GM12878 (cell line): Measurements from ENCODE around the gene DOCK7. TPM values are rescaled to one million over a fixed set of nuclear protein-coding genes. Genes with fewer than 3 reads are reported as not detected.

Experiments
- ATAC-seq: fragments of 200-7000 bp; cut with Tn5 transposase; 3 replicates; pipeline ENCODE4 v1.9.1; 2020; ENCODE audit warnings: mild to moderate bottlenecking, moderate library complexity
- BruUV-seq: library from RNA; stranded (reverse); fragments of 400-500 nt; replicated peaks from 2 replicates; lab custom pipeline; 2021; lab: Mats Ljungman, UMichigan
- CTCF ChIA-PET: fragments of 300-600 bp; sonication (Branson Sonifier 250); formaldehyde crosslinking; extraction: SDS; loops from one replicate; lab custom pipeline; 2021; ENCODE audit warnings: inconsistent platforms; lab: Yijun Ruan, JAX
- POLR2A ChIA-PET: fragments of 350-600 bp; formaldehyde crosslinking; extraction: SDS; loops from one replicate; lab custom pipeline; 2021; ENCODE audit warnings: inconsistent platforms; lab: Charles Lee
- RAD21 ChIA-PET: fragments of 300-600 bp; sonication (Branson Sonifier 250); formaldehyde crosslinking; loops from one replicate; lab custom pipeline; 2023; ENCODE audit warnings: antibody characterized with exemption; ENCODE audit not compliant: unreplicated experiment; lab: Charles Lee
- SMC1A ChIA-PET: fragments of 300-600 bp; sonication (Branson Sonifier 250); formaldehyde crosslinking; loops from one replicate; lab custom pipeline; 2023; ENCODE audit not compliant: unreplicated experiment, uncharacterized antibody; lab: Charles Lee
- DNase-seq: peaks from one replicate; pipeline ENCODE4 v3.0.0-alpha.2; 2011; ENCODE audit warnings: low read depth, low spot score
- FAIRE-seq: peaks from 3 replicates; lab custom pipeline; 2011; peaks lifted over from hg19 to GRCh38; lab: Jason Lieb, UNC
- H2AFZ ChIP-seq: 2 replicates; pipeline ENCODE4 v1.6.0; 2011; ENCODE audit warnings: low read depth, low read length, control low read depth; ENCODE audit not compliant: control insufficient read depth
- H3K27ac ChIP-seq: 2 replicates; pipeline ENCODE4 v1.5.1; 2011; ENCODE audit warnings: control low read depth; ENCODE audit not compliant: control insufficient read depth, insufficient read depth
- H3K27me3 ChIP-seq, 2 experiments: replicated peaks in 1 of 2; 2 replicates each; pipeline versions ENCODE4 v1.6.0 to v1.6.1; 2011; ENCODE audit warnings: low read length in 1 of 2; ENCODE audit not compliant: control insufficient read depth in 2 of 2, insufficient read depth in 2 of 2
- H3K36me3 ChIP-seq, 2 experiments: 2 replicates each; pipeline ENCODE4 v1.5.1; 2011; ENCODE audit warnings: low read length in 1 of 2; ENCODE audit not compliant: control insufficient read depth in 2 of 2, insufficient read depth in 2 of 2
- H3K4me1 ChIP-seq: 2 replicates; pipeline ENCODE4 v1.6.1; 2011; ENCODE audit warnings: mild to moderate bottlenecking, low read length, moderate library complexity, mixed read lengths; ENCODE audit not compliant: control insufficient read depth, insufficient read depth
- H3K4me2 ChIP-seq: 2 replicates; pipeline ENCODE4 v1.6.0; 2011; ENCODE audit warnings: control low read depth; ENCODE audit not compliant: control insufficient read depth, insufficient read depth
- H3K4me3 ChIP-seq: fragments of 200-600 bp; sonication (generic); 2 replicates; pipeline ENCODE4 v1.5.1; 2016
- H3K79me2 ChIP-seq: 2 replicates; pipeline ENCODE4 v1.6.0; 2011; ENCODE audit warnings: low read length; ENCODE audit not compliant: control insufficient read depth, insufficient read depth
- H3K9ac ChIP-seq: 2 replicates; pipeline ENCODE4 v1.8.0; 2011; ENCODE audit warnings: low read length, control low read depth, mixed read lengths; ENCODE audit not compliant: control insufficient read depth, insufficient read depth
- H3K9me3 ChIP-seq: replicated peaks from 3 replicates; pipeline ENCODE4 v1.5.1; 2011; ENCODE audit warnings: mild to moderate bottlenecking, low read length; ENCODE audit not compliant: control insufficient read depth, insufficient read depth
- H4K20me1 ChIP-seq: 2 replicates; pipeline ENCODE4 v1.6.0; 2011; ENCODE audit not compliant: control insufficient read depth, insufficient read depth
- CREM ChIP-seq: IDR thresholded peaks from 2 replicates; pipeline ENCODE4 v1.6.1; 2014; ENCODE audit warnings: antibody characterized with exemption, low read depth
- FOS ChIP-seq: IDR thresholded peaks from 3 replicates; pipeline ENCODE4 v1.6.1; 2011; ENCODE audit warnings: borderline replicate concordance; ENCODE audit not compliant: insufficient read length; ENCODE audit errors: extremely low read depth
- FOXK2 ChIP-seq: fragments of 450-650 bp; IDR thresholded peaks from 2 replicates; pipeline ENCODE4 v1.6.1; 2017; ENCODE audit warnings: mild to moderate bottlenecking, moderate library complexity
- HCFC1 ChIP-seq: fragments of 150-350 bp; IDR thresholded peaks from 2 replicates; pipeline ENCODE4 v1.6.1; 2014; ENCODE audit warnings: low read length
- MEF2B ChIP-seq: fragments of 450-650 bp; IDR thresholded peaks from 2 replicates; pipeline ENCODE4 v1.6.1; 2018; ENCODE audit warnings: mild to moderate bottlenecking, moderate library complexity; ENCODE audit not compliant: partially characterized antibody, poor library complexity, severe bottlenecking
- RELB ChIP-seq: fragments of 450-650 bp; IDR thresholded peaks from 2 replicates; pipeline ENCODE4 v1.6.1; 2017; ENCODE audit warnings: low read depth, mild to moderate bottlenecking, moderate library complexity
- SIX5 ChIP-seq: IDR thresholded peaks from 2 replicates; pipeline ENCODE4 v1.6.1; 2011; ENCODE audit warnings: mild to moderate bottlenecking, low read depth, low read length, moderate library complexity; ENCODE audit not compliant: severe bottlenecking
- STAT1 ChIP-seq: fragments of 450-650 bp; conservative IDR thresholded peaks from 2 replicates; pipeline ENCODE4 v1.6.1; 2014; ENCODE audit warnings: antibody characterized with exemption, mild to moderate bottlenecking
- SUPT20H ChIP-seq: IDR thresholded peaks from 2 replicates; pipeline ENCODE4 v1.6.1; 2011; ENCODE audit warnings: low read depth, mild to moderate bottlenecking, low read length, moderate library complexity, borderline replicate concordance; ENCODE audit not compliant: control insufficient read depth
- TBL1XR1 ChIP-seq: IDR thresholded peaks from 2 replicates; pipeline ENCODE4 v1.6.1; 2012; ENCODE audit warnings: low read depth, low read length, improper control_type of control experiment
- WGBS: methylation state at CpG from one replicate; pipeline ENCODE4 v1.1.6; 2016; ENCODE audit warnings: low lambda C conversion rate; ENCODE audit not compliant: insufficient replicate concordance, insufficient coverage; ENCODE audit errors: missing lambda C conversion rate; 5-methylcytosine and 5-hydroxymethylcytosine counted together
- in situ Hi-C: fragments of 300-500 bp; cut with MboI; formaldehyde crosslinking; loops from 9 replicates; pipeline ENCODE4 v1.14.3; 2018; ENCODE audit warnings: mixed read lengths
- intact Hi-C: fragments of 100-400 bp; cut with micrococcal nuclease; formaldehyde crosslinking; loops from one replicate; pipeline ENCODE4 v1.14.2; 2022; ENCODE audit not compliant: unreplicated experiment
- polyA plus RNA-seq, 11 experiments: library from polyadenylated mRNA; depleted of rRNA in 4 of 11; unstranded in 6 of 11; stranded (reverse) in 5 of 11; fragments of >200 nt; fragmentation: Nextera tagmentation in 4 of 11; fragmentation: Illumina TruSeq in 1 of 11; extraction: Ambion mirVana in 4 of 11; extraction: Trizol in 1 of 11; gene quantifications; 1 replicate in 1 of 11; 2 replicates in 10 of 11; pipeline versions ENCODE4 v1.2.1 to v1.2.3, GENCODE V29; 2011 to 2016; ENCODE audit warnings: inconsistent platforms in 2 of 11, missing spikeins in 2 of 11, low read depth in 1 of 11
- total RNA-seq, 4 experiments: library from RNA; depleted of rRNA in 3 of 4; stranded (reverse); fragments of >200 nt in 3 of 4; fragmentation: Illumina TruSeq in 1 of 4; extraction: Trizol in 1 of 4; gene quantifications; 2 replicates each; pipeline versions ENCODE4 v1.2.1 to v1.2.3, GENCODE V29; 2013 to 2021
- TF ChIP-seq, protein P1 (sequence below): fragments of 450-650 bp; IDR thresholded peaks from 2 replicates; pipeline ENCODE4 v1.6.1; 2017; ENCODE audit warnings: antibody characterized with exemption, mild to moderate bottlenecking, moderate library complexity

The DOCK7 gene
- total and polyA plus RNA-seq, 10 of the 15 experiments (the other 5 are each of a cell fraction or from before 2014, with no cell fraction given): 4.8 to 34.6 (median 26.9) TPM

DNA sequence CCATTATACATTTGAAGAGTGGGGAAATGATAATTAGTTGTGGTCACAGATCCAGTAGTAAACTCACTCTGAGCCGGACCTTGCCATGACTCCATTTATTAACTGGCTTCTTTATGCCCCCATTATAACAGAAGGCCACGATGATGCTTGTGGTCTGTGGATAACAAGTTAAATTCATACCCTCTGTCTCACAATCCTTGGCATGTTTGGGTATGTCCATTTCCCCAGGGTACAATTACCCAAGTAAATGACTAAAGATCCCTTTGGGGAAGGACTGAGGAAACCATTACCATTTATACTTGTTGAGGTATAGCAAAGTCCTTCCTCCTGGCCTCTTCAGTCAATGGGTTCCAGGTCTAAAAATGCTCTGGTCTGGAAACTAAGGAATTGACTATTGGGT, 258.6 kb downstream of the DOCK7 start:
- Histone ChIP-seq H3K27ac (no peak overlapping the region), H3K79me2 (no peaks in the 10 kb centered on the region), H3K9ac (no peak overlapping the region), H3K27me3 (no peaks in the 10 kb centered on the region), H2AFZ (no peak overlapping the region), H3K9me3 (no peaks in the 10 kb centered on the region; the same call in 2 of the 3 replicates), H3K36me3 (no peaks in the 10 kb centered on the region), H3K4me3 (no peak overlapping the region), H3K4me1 (no peaks in the 10 kb centered on the region), H3K4me2 (no peak overlapping the region), H4K20me1 (no peaks in the 10 kb centered on the region)
- BruUV-seq: no TSS peak
- CTCF ChIA-PET: interaction anchor here (0.7 kb wide), 1 partner anchor 10 kb away, joined by 3 read pairs; no protein-coding TSS in a partner anchor
- FAIRE-seq: no peak
- ATAC-seq: no peak
- RAD21 ChIA-PET: no interaction called here
- in situ Hi-C loops (no loop called here), intact Hi-C loops (no loop called here)
- SMC1A ChIA-PET: no interaction called here
- POLR2A ChIA-PET: no interaction called here
- WGBS: 62% methylated on average over 2 of the region's 2 CpGs
- TF ChIP-seq HCFC1 (no peak), SIX5 (no peak), STAT1 (no peak), SUPT20H (no peak), FOS (no peak), TBL1XR1 (no peak), RELB (no peak), CREM (no peak), MEF2B (no peak), FOXK2 (no peak)
- TF ChIP-seq, protein P1, sequence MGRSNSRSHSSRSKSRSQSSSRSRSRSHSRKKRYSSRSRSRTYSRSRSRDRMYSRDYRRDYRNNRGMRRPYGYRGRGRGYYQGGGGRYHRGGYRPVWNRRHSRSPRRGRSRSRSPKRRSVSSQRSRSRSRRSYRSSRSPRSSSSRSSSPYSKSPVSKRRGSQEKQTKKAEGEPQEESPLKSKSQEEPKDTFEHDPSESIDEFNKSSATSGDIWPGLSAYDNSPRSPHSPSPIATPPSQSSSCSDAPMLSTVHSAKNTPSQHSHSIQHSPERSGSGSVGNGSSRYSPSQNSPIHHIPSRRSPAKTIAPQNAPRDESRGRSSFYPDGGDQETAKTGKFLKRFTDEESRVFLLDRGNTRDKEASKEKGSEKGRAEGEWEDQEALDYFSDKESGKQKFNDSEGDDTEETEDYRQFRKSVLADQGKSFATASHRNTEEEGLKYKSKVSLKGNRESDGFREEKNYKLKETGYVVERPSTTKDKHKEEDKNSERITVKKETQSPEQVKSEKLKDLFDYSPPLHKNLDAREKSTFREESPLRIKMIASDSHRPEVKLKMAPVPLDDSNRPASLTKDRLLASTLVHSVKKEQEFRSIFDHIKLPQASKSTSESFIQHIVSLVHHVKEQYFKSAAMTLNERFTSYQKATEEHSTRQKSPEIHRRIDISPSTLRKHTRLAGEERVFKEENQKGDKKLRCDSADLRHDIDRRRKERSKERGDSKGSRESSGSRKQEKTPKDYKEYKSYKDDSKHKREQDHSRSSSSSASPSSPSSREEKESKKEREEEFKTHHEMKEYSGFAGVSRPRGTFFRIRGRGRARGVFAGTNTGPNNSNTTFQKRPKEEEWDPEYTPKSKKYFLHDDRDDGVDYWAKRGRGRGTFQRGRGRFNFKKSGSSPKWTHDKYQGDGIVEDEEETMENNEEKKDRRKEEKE: no peak
- DNase-seq: no peak
